HepG2 (cell line): Measurements from ENCODE around the gene TMEM114.

Experiments used
- BRCA1 ChIP-seq: sonication (generic); formaldehyde crosslinking; IDR thresholded peaks from 2 replicates; pipeline ENCODE4 v1.4.0; 2020; ENCODE audit warnings: missing genetic modification reagents
- CTCF ChIP-seq: sonication (generic); formaldehyde crosslinking; IDR thresholded peaks from 2 replicates; pipeline ENCODE4 v1.5.0; 2020; ENCODE audit warnings: mild to moderate bottlenecking, missing genetic modification reagents, moderate library complexity
- DNMT3B ChIP-seq: conservative IDR thresholded peaks from 2 replicates; pipeline ENCODE4 v1.6.1; 2016; ENCODE audit warnings: missing biosample characterization, control low read depth
- GATAD1 ChIP-seq: IDR thresholded peaks from 2 replicates; pipeline ENCODE4 v1.6.1; 2016; ENCODE audit warnings: missing genetic modification reagents, missing compliant biosample characterization
- HES4 ChIP-seq: sonication (generic); formaldehyde crosslinking; IDR thresholded peaks from 2 replicates; pipeline ENCODE4 v1.9.0; 2021; ENCODE audit warnings: mild to moderate bottlenecking, missing genetic modification reagents, borderline replicate concordance
- KDM3A ChIP-seq: IDR thresholded peaks from 2 replicates; pipeline ENCODE4 v1.6.1; 2018; ENCODE audit warnings: low read depth, missing compliant biosample characterization
- RAD21 ChIP-seq: fragments of 450-650 bp; formaldehyde crosslinking; IDR thresholded peaks from 2 replicates; pipeline ENCODE4 v1.5.0; 2020; ENCODE audit warnings: mild to moderate bottlenecking
- RFX5 ChIP-seq: IDR thresholded peaks from 2 replicates; pipeline ENCODE4 v1.6.1; 2011; ENCODE audit warnings: low read depth, low read length, improper control_type of control experiment
- TCF7L2 ChIP-seq: IDR thresholded peaks from 2 replicates; pipeline ENCODE4 v1.6.1; 2011; ENCODE audit warnings: mild to moderate bottlenecking, low read depth, low read length, moderate library complexity
- ZBTB40 ChIP-seq, 2 experiments: fragments of 450-650 bp in 1 of 2; sonication (generic) in 1 of 2; formaldehyde crosslinking in 1 of 2; IDR thresholded peaks; 2 replicates each; pipeline versions ENCODE4 v1.6.1 to v1.8.0; 2016 to 2022; ENCODE audit warnings: antibody characterized with exemption in 1 of 2, mild to moderate bottlenecking in 1 of 2, missing genetic modification reagents in 1 of 2
- ZNF20 ChIP-seq: sonication (generic); formaldehyde crosslinking; IDR thresholded peaks from 2 replicates; pipeline ENCODE4 v1.4.0; 2020; ENCODE audit warnings: mild to moderate bottlenecking, moderate library complexity, missing genetic modification reagents
- ZNF383 ChIP-seq: sonication (generic); formaldehyde crosslinking; IDR thresholded peaks from 2 replicates; pipeline ENCODE4 v1.4.0; 2020; ENCODE audit warnings: missing genetic modification reagents, mild to moderate bottlenecking, borderline replicate concordance

- TF ChIP-seq RFX5 (no peak), DNMT3B (CRISPR knock-in tag) (no peak), KDM3A (no peak), BRCA1 (no peak), GATAD1 (CRISPR knock-in tag) (no peak), ZBTB40 (IDR thresholded peaks at IDR 0.05) (no peak), ZBTB40 (CRISPR knock-in tag; IDR thresholded peaks at IDR 0.05) (no peak), CTCF (no peak), TCF7L2 (no peak), ZNF383 (CRISPR knock-in tag) (no peak), RAD21 (no peak), HES4 (CRISPR knock-in tag) (no peak), ZNF20 (CRISPR knock-in tag) (no peak)
These were observed 70.7 kb downstream of the TMEM114 start for GRCh38 chr16:8519643-8520042.
